ENCODE results near the gene TNFRSF1B. TPM values are rescaled to one million over a fixed set of nuclear protein-coding genes. Genes with fewer than 3 reads are reported as not detected.

Gene TNFRSF1B
- total RNA-seq, 2 experiments from 2014 or later: 173 to 191 TPM

GRCh38 chr1:12191242-12192032 is 24.6 kb downstream of the TNFRSF1B start:
- no peak overlapping the region for H3K4me3 Mint-ChIP-seq
- no peak for ATAC-seq
- TF ChIP-seq CTCF (IDR thresholded peaks at IDR 0.05): no peak
- DNase-seq: no peak
- ChIA-PET CTCF (interaction anchor here (1.0 to 2.1 kb wide), 4 partner anchors 38 to 70 kb away, joined by 3 to 9 read pairs (median 4); no protein-coding TSS in a partner anchor), POLR2A (interaction anchor here (0.7 to 1.6 kb wide), 2 partner anchors 8 to 12 kb away, joined by 3 to 4 read pairs; no protein-coding TSS in a partner anchor)
- peaks cover 41% of the 10 kb centered on the region for H3K4me1 Mint-ChIP-seq (ENCODE audit: low read depth)
- H3K36me3 Mint-ChIP-seq (ENCODE audit: low read depth): peaks cover 63% of the 10 kb centered on the region
- intact Hi-C loops (cut with micrococcal nuclease): no loop called here
- no peak overlapping the region for H3K27ac Mint-ChIP-seq
- H3K9me3 Mint-ChIP-seq: no peaks in the 10 kb centered on the region
- no peaks in the 10 kb centered on the region for H3K27me3 Mint-ChIP-seq

- Mint-ChIP-seq H3K9me3 (no peaks in the 10 kb centered on the region), H3K4me1 (ENCODE audit: low read depth) (peaks cover 50% of the 10 kb centered on the region), H3K27ac (peak overlapping the region; percentile 27), H3K4me3 (no peak overlapping the region), H3K36me3 (ENCODE audit: low read depth) (peaks cover 65% of the 10 kb centered on the region), H3K27me3 (no peaks in the 10 kb centered on the region)
- DNase-seq (no peak), ATAC-seq (no peak)
- intact Hi-C loops (cut with micrococcal nuclease): no loop called here
- CTCF ChIA-PET: no interaction called here
- POLR2A ChIA-PET: no interaction called here
- TF ChIP-seq CTCF (IDR thresholded peaks at IDR 0.05): no peak
Observed at GRCh38 chr1:12194666-12195216, 27.9 kb downstream of the TNFRSF1B start.

- DNase-seq: no peak
- H3K4me3 Mint-ChIP-seq: no peak overlapping the region
- ATAC-seq: no peak
- ChIA-PET POLR2A (interaction anchor here (0.6 kb wide), 1 partner anchor 73 kb away, joined by 3 read pairs; no protein-coding TSS in a partner anchor), CTCF (no interaction called here)
- no peaks in the 10 kb centered on the region for H3K9me3 Mint-ChIP-seq
- peaks cover 66% of the 10 kb centered on the region for H3K36me3 Mint-ChIP-seq (ENCODE audit: low read depth)
- no peak for TF ChIP-seq CTCF (IDR thresholded peaks at IDR 0.05)
- H3K4me1 Mint-ChIP-seq (ENCODE audit: low read depth): peaks cover 54% of the 10 kb centered on the region
- intact Hi-C loops (cut with micrococcal nuclease): no loop called here
- no peaks in the 10 kb centered on the region for H3K27me3 Mint-ChIP-seq
- H3K27ac Mint-ChIP-seq: peak overlapping the region; percentile 78
Observed at GRCh38 chr1:12195416-12195815, 28.6 kb downstream of the TNFRSF1B start.

GRCh38 chr1:12196641-12197482 is 30.1 kb downstream of the TNFRSF1B start:
- Mint-ChIP-seq H3K27me3 (no peaks in the 10 kb centered on the region), H3K27ac (no peak overlapping the region), H3K4me3 (no peak overlapping the region), H3K9me3 (no peaks in the 10 kb centered on the region), H3K36me3 (ENCODE audit: low read depth) (peaks cover 67% of the 10 kb centered on the region), H3K4me1 (ENCODE audit: low read depth) (peaks cover 67% of the 10 kb centered on the region)
- ATAC-seq (peak; percentile 15), DNase-seq (no peak)
- POLR2A ChIA-PET: interaction anchor here (0.6 to 1.3 kb wide), 4 partner anchors 10 to 289 kb away, joined by 3 to 4 read pairs (median 3); no protein-coding TSS in a partner anchor
- no peak for TF ChIP-seq CTCF (IDR thresholded peaks at IDR 0.05)
- CTCF ChIA-PET: interaction anchor here (1.9 to 3.0 kb wide), 2 partner anchors 70 to 72 kb away, joined by 6 to 19 read pairs; no protein-coding TSS in a partner anchor
- intact Hi-C loops (cut with micrococcal nuclease): no loop called here
